ENCODE data around the gene OPHN1.

Gene OPHN1

GRCh38 chrX:68139791-68140190 is 293.5 kb downstream of the OPHN1 start:
- no peak for TF ChIP-seq CTCF (IDR thresholded peaks at IDR 0.05)

- TF ChIP-seq CTCF (IDR thresholded peaks at IDR 0.05), result no peak
These were observed 300.1 kb downstream of the OPHN1 start for GRCh38 chrX:68133181-68133580.

GRCh38 chrX:68132749-68133148 is 300.5 kb downstream of the OPHN1 start:
- no peak for TF ChIP-seq CTCF (IDR thresholded peaks at IDR 0.05)

GRCh38 chrX:68121835-68122234 is 311.5 kb downstream of the OPHN1 start:
- no peak for TF ChIP-seq CTCF (IDR thresholded peaks at IDR 0.05)

GRCh38 chrX:68121371-68121770 is 311.9 kb downstream of the OPHN1 start:
- no peak for TF ChIP-seq CTCF (IDR thresholded peaks at IDR 0.05)

GRCh38 chrX:68115371-68115770 is 317.9 kb downstream of the OPHN1 start:
- no peak for TF ChIP-seq CTCF (IDR thresholded peaks at IDR 0.05)

GRCh38 chrX:68114573-68115129 is 318.6 kb downstream of the OPHN1 start:
- TF ChIP-seq CTCF (IDR thresholded peaks at IDR 0.05), result no peak
